Upper lobe of right lung (tissue), 1 donor: ENCODE measurements around the gene IL6. TPM values are rescaled to one million over a fixed set of nuclear protein-coding genes. Genes with fewer than 3 reads are reported as not detected.

Source experiments
- ATAC-seq: fragments of 200-7000 bp; cut with Tn5 transposase; one replicate; pipeline ENCODE4 v1.9.1; 2020; ENCODE audit warnings: mild to moderate bottlenecking, moderate library complexity
- DNase-seq: peaks from one replicate; pipeline ENCODE4 v3.0.0-alpha.2; 2020
- H3K27ac ChIP-seq: fragments of 200-600 bp; one replicate; pipeline ENCODE4 v1.8.0; 2022
- H3K27me3 ChIP-seq: fragments of 200-600 bp; one replicate; pipeline ENCODE4 v1.8.0; 2022; ENCODE audit warnings: mild to moderate bottlenecking
- H3K36me3 ChIP-seq: fragments of 200-600 bp; one replicate; pipeline ENCODE4 v1.8.0; 2022
- H3K4me1 ChIP-seq: fragments of 200-600 bp; one replicate; pipeline ENCODE4 v1.8.0; 2022
- H3K4me3 ChIP-seq: fragments of 200-600 bp; one replicate; pipeline ENCODE4 v1.8.0; 2022; ENCODE audit warnings: mild to moderate bottlenecking
- H3K9me3 ChIP-seq: fragments of 200-600 bp; one replicate; pipeline ENCODE4 v1.8.0; 2022
- intact Hi-C: fragments of 100-400 bp; cut with DNase I; formaldehyde crosslinking; loops from one replicate; pipeline ENCODE4 v1.11.0; 2022
- total RNA-seq: library from RNA; stranded (reverse); fragmentation: NEBNext Ultra II Directional; extraction: Animal tissue kit (Norgen Biotek cat#: 25700); gene quantifications from one replicate; pipeline ENCODE4 v1.2.1, GENCODE V29; 2021
- TF ChIP-seq, protein P1 (sequence below): fragments of 200-600 bp; IDR thresholded peaks from one replicate; pipeline ENCODE4 v1.8.0; 2022; ENCODE audit warnings: antibody characterized with exemption
- donor health status: DM: no; HTN: yes; CAD: no; lungs with severe emphysema.

The IL6 gene
- total RNA-seq, 1 donor from 2014 or later = 6.5 TPM

DNA sequence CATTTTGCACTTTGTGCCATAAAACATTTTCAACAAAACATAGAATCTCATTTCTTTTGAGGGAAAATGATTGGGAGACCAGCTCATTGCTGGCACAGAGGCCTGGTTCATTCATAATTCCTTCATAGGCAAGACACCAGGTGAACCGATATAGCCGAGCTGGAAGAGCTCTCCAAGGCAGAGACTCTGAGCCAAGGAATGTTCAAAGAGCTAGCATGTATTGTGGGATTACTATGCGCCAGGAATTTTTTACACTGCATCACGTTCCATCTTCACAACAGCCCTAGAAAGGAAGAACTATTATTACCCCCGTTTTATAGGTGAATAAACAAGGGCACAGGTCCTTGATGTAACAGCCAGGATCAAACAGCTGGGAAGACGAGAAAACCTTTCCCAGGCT, 2.1 kb upstream of the IL6 start:
- Histone ChIP-seq H3K36me3 (no peaks in the 10 kb centered on the region), H3K4me1 (peaks cover 41% of the 10 kb centered on the region), H3K4me3 (no peak overlapping the region), H3K27me3 (no peaks in the 10 kb centered on the region), H3K27ac (no peak overlapping the region), H3K9me3 (no peaks in the 10 kb centered on the region)
- TF ChIP-seq, protein P1, sequence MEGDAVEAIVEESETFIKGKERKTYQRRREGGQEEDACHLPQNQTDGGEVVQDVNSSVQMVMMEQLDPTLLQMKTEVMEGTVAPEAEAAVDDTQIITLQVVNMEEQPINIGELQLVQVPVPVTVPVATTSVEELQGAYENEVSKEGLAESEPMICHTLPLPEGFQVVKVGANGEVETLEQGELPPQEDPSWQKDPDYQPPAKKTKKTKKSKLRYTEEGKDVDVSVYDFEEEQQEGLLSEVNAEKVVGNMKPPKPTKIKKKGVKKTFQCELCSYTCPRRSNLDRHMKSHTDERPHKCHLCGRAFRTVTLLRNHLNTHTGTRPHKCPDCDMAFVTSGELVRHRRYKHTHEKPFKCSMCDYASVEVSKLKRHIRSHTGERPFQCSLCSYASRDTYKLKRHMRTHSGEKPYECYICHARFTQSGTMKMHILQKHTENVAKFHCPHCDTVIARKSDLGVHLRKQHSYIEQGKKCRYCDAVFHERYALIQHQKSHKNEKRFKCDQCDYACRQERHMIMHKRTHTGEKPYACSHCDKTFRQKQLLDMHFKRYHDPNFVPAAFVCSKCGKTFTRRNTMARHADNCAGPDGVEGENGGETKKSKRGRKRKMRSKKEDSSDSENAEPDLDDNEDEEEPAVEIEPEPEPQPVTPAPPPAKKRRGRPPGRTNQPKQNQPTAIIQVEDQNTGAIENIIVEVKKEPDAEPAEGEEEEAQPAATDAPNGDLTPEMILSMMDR = no peak
- intact Hi-C loops = loop anchor here (5.0 kb wide), 1 partner anchor 168 kb away; no protein-coding TSS in a partner anchor
- DNase-seq (no peak), ATAC-seq (no peak)

- TF ChIP-seq, protein P1 = no peak
- no peak for ATAC-seq
- Histone ChIP-seq H3K36me3 (no peaks in the 10 kb centered on the region), H3K27me3 (no peaks in the 10 kb centered on the region), H3K9me3 (no peaks in the 10 kb centered on the region), H3K4me3 (no peak overlapping the region), H3K4me1 (peaks cover 41% of the 10 kb centered on the region), H3K27ac (peak overlapping the region; percentile 81)
- DNase-seq = no peak
- intact Hi-C loops = loop anchor here (5.0 kb wide), 1 partner anchor 168 kb away; no protein-coding TSS in a partner anchor
Observed at GRCh38 chr7:22725585-22725984, 1.4 kb upstream of the IL6 start.

GRCh38 chr7:22726345-22726906, 574 bp upstream of the IL6 start:
- DNase-seq (peak; percentile 72), ATAC-seq (peak; percentile 78)
- peak overlapping the region; percentile 51 for H3K4me3 ChIP-seq
- no peaks in the 10 kb centered on the region for H3K9me3 ChIP-seq
- H3K36me3 ChIP-seq = no peaks in the 10 kb centered on the region
- peaks cover 41% of the 10 kb centered on the region for H3K4me1 ChIP-seq
- no peaks in the 10 kb centered on the region for H3K27me3 ChIP-seq
- intact Hi-C loops = loop anchor here (5.0 kb wide), 1 partner anchor 169 kb away; no protein-coding TSS in a partner anchor
- TF ChIP-seq, protein P1 = peak; percentile 61
- H3K27ac ChIP-seq = peak overlapping the region; percentile 81

DNA sequence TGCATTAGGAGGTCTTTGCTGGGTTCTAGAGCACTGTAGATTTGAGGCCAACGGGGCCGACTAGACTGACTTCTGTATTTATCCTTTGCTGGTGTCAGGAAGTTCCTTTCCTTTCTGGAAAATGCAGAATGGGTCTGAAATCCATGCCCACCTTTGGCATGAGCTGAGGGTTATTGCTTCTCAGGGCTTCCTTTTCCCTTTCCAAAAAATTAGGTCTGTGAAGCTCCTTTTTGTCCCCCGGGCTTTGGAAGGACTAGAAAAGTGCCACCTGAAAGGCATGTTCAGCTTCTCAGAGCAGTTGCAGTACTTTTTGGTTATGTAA, 675 bp downstream of the IL6 start:
- no peak for ATAC-seq
- Histone ChIP-seq H3K27ac (peak overlapping the region; percentile 81), H3K9me3 (no peaks in the 10 kb centered on the region), H3K4me1 (peaks cover 37% of the 10 kb centered on the region), H3K27me3 (no peaks in the 10 kb centered on the region), H3K36me3 (no peaks in the 10 kb centered on the region), H3K4me3 (peak overlapping the region; percentile 51)
- TF ChIP-seq, protein P1 = no peak
- DNase-seq = no peak
- intact Hi-C loops = loop anchor here (5.0 kb wide), 1 partner anchor 170 kb away; no protein-coding TSS in a partner anchor

GRCh38 chr7:22728401-22729029, 1.5 kb downstream of the IL6 start:
- ATAC-seq = peak; percentile 22
- Histone ChIP-seq H3K27ac (peak overlapping the region; percentile 81), H3K4me1 (peaks cover 28% of the 10 kb centered on the region)

More at GRCh38 chr7:22728401-22729029, 1.5 kb downstream of the IL6 start:
- Histone ChIP-seq H3K36me3 (no peaks in the 10 kb centered on the region), H3K4me3 (peak overlapping the region; percentile 51), H3K9me3 (no peaks in the 10 kb centered on the region), H3K27me3 (no peaks in the 10 kb centered on the region)
- no peak for DNase-seq
- intact Hi-C loops = loop anchor here (5.0 kb wide), 1 partner anchor 171 kb away; no protein-coding TSS in a partner anchor
- TF ChIP-seq, protein P1 = peak; percentile 54
